Type B pancreatic cell (in vitro differentiated cells): Measurements from ENCODE around the gene ABCB6. TPM values are rescaled to one million over a fixed set of nuclear protein-coding genes. Genes with fewer than 3 reads are reported as not detected.

Experiments used
- DNase-seq: peaks from one replicate; pipeline ENCODE4 v3.0.0; 2021; ENCODE audit warnings: mixed read lengths; ENCODE audit not compliant: unreplicated experiment; ENCODE audit errors: extremely low spot score
- H3K27ac Mint-ChIP-seq: 2 replicates; pipeline ENCODE4 v1.8.0; 2021; ENCODE audit warnings: mild to moderate bottlenecking, mixed read lengths
- H3K27me3 Mint-ChIP-seq: 2 replicates; pipeline ENCODE4 v1.8.0; 2021; ENCODE audit warnings: mixed read lengths
- H3K36me3 Mint-ChIP-seq: 2 replicates; pipeline ENCODE4 v1.8.0; 2021; ENCODE audit warnings: mixed read lengths
- H3K4me1 Mint-ChIP-seq: one replicate; pipeline ENCODE4 v1.8.0; 2021; ENCODE audit warnings: mixed read lengths; ENCODE audit not compliant: unreplicated experiment
- H3K4me3 Mint-ChIP-seq: 2 replicates; pipeline ENCODE4 v1.8.0; 2021; ENCODE audit warnings: mild to moderate bottlenecking, mixed read lengths
- H3K9me3 Mint-ChIP-seq: 2 replicates; pipeline ENCODE4 v1.8.0; 2021; ENCODE audit warnings: mixed read lengths
- total RNA-seq: library from RNA; stranded (reverse); gene quantifications from 2 replicates; pipeline ENCODE4 v1.2.1, GENCODE V29; 2021; ENCODE audit warnings: low replicate concordance
- TF ChIP-seq, protein P1 (sequence below): fragments of 200-600 bp; sonication (generic); conservative IDR thresholded peaks from 2 replicates; pipeline ENCODE4 v1.5.0; 2021; ENCODE audit warnings: antibody characterized with exemption, mild to moderate bottlenecking

The ABCB6 gene
- total RNA-seq, 1 donor from 2014 or later: 40.4 TPM

DNA sequence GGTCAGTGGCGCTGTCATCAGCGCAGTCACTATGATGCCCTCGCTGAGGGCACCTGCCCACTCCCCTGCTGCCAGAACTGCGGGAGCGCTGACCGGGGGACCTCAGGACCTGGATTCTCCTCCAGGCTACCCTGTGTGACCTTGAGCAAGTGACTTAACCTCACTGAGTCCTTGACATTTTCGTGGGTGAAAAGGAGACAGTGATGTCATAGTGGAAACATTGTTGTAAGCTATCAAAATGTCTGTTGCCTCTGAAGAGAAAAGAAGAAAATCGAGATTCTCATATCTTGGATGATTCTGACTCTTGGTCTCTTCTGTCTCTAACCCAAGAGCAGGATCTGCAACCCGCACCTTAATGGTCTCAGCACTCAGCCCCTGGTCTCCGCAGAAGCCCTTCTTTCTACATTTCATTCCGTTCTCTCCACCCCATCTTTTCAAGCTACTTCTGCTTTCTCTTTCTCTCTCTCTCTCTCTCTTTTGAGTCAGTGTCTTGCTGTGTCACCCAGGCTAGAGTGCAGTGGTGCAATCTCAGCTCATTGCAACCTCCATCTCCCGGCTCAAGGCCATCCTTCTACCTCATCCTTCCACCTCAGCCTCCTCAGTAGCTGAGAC, 35.9 kb upstream of the ABCB6 start:
- peaks cover 66% of the 10 kb centered on the region for H3K27me3 Mint-ChIP-seq
- H3K4me1 Mint-ChIP-seq: peaks cover 2% of the 10 kb centered on the region
- DNase-seq: no peak
- H3K36me3 Mint-ChIP-seq: no peaks in the 10 kb centered on the region
- peak overlapping the region; percentile 25 for H3K27ac Mint-ChIP-seq
- TF ChIP-seq, protein P1, sequence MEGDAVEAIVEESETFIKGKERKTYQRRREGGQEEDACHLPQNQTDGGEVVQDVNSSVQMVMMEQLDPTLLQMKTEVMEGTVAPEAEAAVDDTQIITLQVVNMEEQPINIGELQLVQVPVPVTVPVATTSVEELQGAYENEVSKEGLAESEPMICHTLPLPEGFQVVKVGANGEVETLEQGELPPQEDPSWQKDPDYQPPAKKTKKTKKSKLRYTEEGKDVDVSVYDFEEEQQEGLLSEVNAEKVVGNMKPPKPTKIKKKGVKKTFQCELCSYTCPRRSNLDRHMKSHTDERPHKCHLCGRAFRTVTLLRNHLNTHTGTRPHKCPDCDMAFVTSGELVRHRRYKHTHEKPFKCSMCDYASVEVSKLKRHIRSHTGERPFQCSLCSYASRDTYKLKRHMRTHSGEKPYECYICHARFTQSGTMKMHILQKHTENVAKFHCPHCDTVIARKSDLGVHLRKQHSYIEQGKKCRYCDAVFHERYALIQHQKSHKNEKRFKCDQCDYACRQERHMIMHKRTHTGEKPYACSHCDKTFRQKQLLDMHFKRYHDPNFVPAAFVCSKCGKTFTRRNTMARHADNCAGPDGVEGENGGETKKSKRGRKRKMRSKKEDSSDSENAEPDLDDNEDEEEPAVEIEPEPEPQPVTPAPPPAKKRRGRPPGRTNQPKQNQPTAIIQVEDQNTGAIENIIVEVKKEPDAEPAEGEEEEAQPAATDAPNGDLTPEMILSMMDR: no peak
- no peaks in the 10 kb centered on the region for H3K9me3 Mint-ChIP-seq
- peak overlapping the region; percentile 64 for H3K4me3 Mint-ChIP-seq

DNA sequence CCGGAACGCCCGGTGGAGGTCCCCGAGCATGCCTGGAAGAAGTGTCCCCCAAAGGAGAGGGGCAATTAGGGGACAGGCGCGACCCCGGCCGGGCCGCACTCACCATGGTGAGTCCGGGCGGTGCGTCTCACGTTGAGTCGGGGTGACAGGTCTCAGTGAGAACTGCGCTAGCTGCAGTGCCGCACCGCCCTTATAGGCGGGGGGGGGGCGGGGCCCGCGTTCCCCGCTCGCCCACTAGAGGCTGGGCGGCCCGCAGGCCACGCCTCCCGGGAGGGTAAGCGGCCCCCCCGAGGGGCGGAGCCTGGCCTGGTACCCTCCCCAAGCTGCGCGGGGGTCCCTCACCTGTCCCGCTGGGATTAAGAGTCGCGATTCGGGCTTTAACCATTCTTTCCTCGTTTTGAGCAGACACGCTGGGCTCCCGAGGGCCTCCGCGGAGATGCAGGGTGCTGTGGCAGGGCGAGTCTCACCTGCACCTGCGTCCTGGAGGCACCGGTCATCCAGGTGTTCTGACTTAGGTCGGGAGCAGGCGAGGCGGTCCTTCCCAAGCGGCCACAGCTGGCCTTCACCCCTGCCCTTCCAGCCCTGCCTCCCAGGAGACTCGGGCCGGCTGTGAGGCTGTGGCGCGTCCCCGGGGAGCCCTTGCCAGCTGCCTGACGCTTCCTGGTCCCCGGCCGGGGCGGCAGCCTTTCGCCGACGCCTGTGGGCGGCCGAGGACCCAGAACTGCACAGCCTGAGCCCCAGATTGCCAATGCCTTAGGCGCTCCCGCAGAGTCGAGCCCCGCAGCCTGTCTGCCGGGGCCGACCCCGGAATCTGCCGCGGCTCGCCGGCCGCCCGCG, 35.2 kb upstream of the ABCB6 start, which contains the start of gene TUBA4A:
Gene TUBA4A, minus strand, starts transcription at position 166 of the 837 bp plus-strand sequence. Its CDS starts 60 bp downstream, at position 106.
- H3K4me1 Mint-ChIP-seq: peaks cover 9% of the 10 kb centered on the region
- TF ChIP-seq, protein P1: no peak
- peaks cover 61% of the 10 kb centered on the region for H3K27me3 Mint-ChIP-seq
- no peak for DNase-seq
- H3K27ac Mint-ChIP-seq: peak within 1 kb of the TSS; percentile 64
- peak within 1 kb of the TSS; percentile 84 for H3K4me3 Mint-ChIP-seq
- no peaks in the 10 kb centered on the region for H3K9me3 Mint-ChIP-seq
- no peaks in the 10 kb centered on the region for H3K36me3 Mint-ChIP-seq

DNA sequence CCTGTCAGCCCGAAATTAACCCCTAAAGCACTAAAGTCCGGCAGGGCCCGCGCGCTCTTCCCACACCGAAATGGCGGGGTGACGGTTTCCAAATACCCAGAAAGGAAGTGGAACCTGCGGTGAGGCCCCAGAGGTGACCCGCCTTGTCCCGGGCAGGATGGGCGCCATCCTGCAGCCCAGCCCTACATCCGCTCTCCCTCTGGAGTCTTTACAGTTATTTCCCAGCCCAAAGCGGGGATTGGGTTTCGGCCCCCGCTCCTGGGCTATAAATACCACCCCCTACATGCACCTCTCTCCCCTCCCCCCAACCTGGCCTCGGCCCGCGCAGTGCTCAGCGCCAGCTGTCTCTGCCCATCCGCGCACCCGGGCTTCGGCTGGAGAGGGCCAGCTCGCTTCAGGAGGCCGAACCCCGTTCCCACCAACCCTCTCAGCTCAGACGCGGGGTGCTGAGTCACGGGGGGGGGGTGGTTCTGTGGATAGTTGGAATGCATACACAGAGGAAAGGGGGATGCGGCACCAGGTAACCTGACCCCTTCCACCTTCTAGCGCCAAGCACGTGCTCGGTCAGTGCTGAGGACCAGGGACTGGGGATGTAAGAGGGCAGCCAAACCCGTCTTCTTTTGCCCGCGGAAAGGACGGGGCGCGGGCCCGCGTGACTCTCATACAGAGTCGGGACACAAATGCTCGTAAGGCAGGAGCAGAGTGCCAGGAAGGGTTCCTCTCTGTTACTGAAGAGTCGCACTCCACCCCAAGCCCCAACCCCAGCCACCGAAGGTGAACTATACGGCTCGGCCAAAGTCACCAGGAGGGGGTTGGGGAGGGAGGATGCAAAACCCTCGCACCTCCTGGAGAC, 34.4 kb upstream of the ABCB6 start, which contains the start of gene TUBA4B:
Gene TUBA4B, plus strand, starts transcription at position 344 of the 853 bp plus-strand sequence. Its CDS starts 165 bp downstream, at position 509.
- peaks cover 56% of the 10 kb centered on the region for H3K27me3 Mint-ChIP-seq
- peaks cover 14% of the 10 kb centered on the region for H3K4me1 Mint-ChIP-seq
- no peak for DNase-seq
- peak within 1 kb of the TSS; percentile 84 for H3K4me3 Mint-ChIP-seq
- TF ChIP-seq, protein P1: no peak
- H3K27ac Mint-ChIP-seq: peak within 1 kb of the TSS; percentile 64
- no peaks in the 10 kb centered on the region for H3K9me3 Mint-ChIP-seq
- no peaks in the 10 kb centered on the region for H3K36me3 Mint-ChIP-seq

DNA sequence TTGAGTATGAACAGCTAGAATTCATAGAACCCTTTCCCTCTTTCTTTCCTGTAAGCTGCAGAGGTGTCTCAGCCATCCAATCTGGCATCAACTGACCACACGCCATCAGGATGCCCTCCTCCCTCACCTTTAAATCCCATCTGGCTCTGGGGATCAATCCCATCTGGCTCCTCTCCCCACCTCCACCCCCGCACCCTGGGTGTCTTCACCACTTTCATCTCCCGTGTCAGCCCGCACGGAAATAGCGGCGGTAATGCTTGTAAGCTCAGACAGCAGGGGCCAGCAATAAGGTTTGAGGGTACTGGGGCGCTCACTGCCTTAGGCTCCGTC, 33.8 kb upstream of the ABCB6 start:
- DNase-seq: no peak
- Mint-ChIP-seq H3K4me1 (peaks cover 14% of the 10 kb centered on the region), H3K9me3 (no peaks in the 10 kb centered on the region), H3K27ac (peak overlapping the region; percentile 64), H3K27me3 (peaks cover 56% of the 10 kb centered on the region), H3K4me3 (peak overlapping the region; percentile 83), H3K36me3 (no peaks in the 10 kb centered on the region)
- TF ChIP-seq, protein P1: no peak

DNA sequence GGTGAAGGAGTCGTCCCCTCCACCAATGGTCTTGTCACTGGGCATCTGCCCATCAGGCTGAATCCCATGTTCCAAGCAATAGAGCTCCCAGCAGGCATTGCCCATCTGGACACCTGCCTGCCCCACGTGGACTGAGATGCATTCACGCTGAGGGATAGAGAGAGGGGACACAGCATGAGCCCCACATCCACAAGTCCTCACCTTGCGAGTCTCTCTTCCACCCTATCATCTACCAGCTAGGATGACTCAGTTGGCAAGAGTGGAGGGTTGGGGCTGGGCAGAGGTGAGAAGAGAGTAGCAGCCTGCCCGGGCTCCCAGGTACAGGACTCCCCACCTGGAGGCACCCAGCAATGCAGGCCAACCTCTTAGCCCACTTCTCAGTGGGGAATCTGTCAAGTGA, 33.3 kb upstream of the ABCB6 start:
- peak overlapping the region; percentile 83 for H3K4me3 Mint-ChIP-seq
- peaks cover 56% of the 10 kb centered on the region for H3K27me3 Mint-ChIP-seq
- no peaks in the 10 kb centered on the region for H3K36me3 Mint-ChIP-seq
- peaks cover 14% of the 10 kb centered on the region for H3K4me1 Mint-ChIP-seq
- H3K9me3 Mint-ChIP-seq: no peaks in the 10 kb centered on the region
- TF ChIP-seq, protein P1: no peak
- H3K27ac Mint-ChIP-seq: no peak overlapping the region
- DNase-seq: no peak
